ENCODE results near the gene VAV2. TPM values are rescaled to one million over a fixed set of nuclear protein-coding genes. Genes with fewer than 3 reads are reported as not detected.

The VAV2 gene
- total RNA-seq, 3 donors from 2014 or later (not counting 1 experiment from before 2014, with no cell fraction given), result 3.9 to 5.1 (median 4.8) TPM

DNA sequence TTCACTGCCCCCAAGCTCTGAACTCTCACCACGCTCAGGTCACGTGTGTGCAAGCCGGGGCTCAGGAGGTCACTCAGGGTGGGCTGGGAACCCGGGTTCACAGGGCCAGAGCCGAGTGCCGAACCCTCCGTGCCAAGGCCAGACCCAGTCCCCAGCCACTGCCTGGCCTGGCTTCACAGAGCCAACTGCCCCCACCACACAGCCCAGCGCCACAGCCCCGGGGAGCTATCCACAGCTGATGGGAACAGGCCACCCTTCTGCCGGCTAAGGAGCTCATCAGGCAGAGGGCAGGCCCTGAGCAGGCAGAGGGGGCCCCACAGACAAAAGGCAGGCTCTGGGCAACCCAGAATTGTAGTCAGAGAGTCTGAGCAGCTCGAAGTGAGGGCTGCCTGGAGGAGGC lies 117.0 kb downstream of the VAV2 start:
- intact Hi-C loops (cut with micrococcal nuclease), result no loop called here
- Histone ChIP-seq H3K36me3 (ENCODE audit: control insufficient read depth, insufficient read depth, low read length) (no peaks in the 10 kb centered on the region), H3K27ac (ENCODE audit: low read length) (no peak overlapping the region), H3K27me3 (ENCODE audit: control insufficient read depth, insufficient read depth, low read length) (no peaks in the 10 kb centered on the region), H3K9me3 (ENCODE audit: control insufficient read depth, insufficient read depth, low read length) (no peaks in the 10 kb centered on the region), H3K4me3 (ENCODE audit: low read length) (no peak overlapping the region), H3K4me1 (ENCODE audit: control insufficient read depth, insufficient read depth, low read length) (no peaks in the 10 kb centered on the region)
- TF ChIP-seq, protein P1, sequence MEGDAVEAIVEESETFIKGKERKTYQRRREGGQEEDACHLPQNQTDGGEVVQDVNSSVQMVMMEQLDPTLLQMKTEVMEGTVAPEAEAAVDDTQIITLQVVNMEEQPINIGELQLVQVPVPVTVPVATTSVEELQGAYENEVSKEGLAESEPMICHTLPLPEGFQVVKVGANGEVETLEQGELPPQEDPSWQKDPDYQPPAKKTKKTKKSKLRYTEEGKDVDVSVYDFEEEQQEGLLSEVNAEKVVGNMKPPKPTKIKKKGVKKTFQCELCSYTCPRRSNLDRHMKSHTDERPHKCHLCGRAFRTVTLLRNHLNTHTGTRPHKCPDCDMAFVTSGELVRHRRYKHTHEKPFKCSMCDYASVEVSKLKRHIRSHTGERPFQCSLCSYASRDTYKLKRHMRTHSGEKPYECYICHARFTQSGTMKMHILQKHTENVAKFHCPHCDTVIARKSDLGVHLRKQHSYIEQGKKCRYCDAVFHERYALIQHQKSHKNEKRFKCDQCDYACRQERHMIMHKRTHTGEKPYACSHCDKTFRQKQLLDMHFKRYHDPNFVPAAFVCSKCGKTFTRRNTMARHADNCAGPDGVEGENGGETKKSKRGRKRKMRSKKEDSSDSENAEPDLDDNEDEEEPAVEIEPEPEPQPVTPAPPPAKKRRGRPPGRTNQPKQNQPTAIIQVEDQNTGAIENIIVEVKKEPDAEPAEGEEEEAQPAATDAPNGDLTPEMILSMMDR (IDR thresholded peaks at IDR 0.05), result no peak
- no peak overlapping the region for H3K4me3 Mint-ChIP-seq
- WGBS (ENCODE audit: insufficient coverage), result 89% methylated on average over 11 of the region's 11 CpGs
- peaks cover under 1 to 3% of the 10 kb centered on the region in 2 donors for H3K27me3 Mint-ChIP-seq (ENCODE audit: low read depth in 2 of 2)
- peaks cover 1 to 3% of the 10 kb centered on the region in 2 donors for H3K4me1 Mint-ChIP-seq
- no peak for DNase-seq
- no peaks in the 10 kb centered on the region for H3K36me3 Mint-ChIP-seq
- no peak overlapping the region for H3K27ac Mint-ChIP-seq
- ATAC-seq, result no peak
- H3K9me3 Mint-ChIP-seq, result no peaks in the 10 kb centered on the region

DNA sequence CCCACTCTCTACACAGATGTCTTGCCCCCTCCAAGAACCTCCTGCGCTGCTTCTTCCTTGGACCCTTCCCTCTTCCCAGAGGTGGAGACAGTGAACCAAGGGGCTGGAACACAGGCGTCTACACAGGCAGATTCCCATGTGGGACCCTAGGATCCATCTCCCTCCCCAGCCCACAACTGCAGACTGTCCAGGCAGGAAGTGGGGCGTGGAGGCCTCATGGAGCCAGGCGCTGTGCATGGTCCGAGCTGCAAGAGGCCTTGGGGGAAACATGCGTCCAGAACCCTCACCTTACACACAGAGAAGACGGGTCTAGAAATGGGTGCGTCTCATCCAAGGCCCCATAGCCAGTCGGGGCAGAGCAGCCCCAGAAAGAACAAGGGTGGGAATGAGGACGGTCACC lies 117.5 kb downstream of the VAV2 start:
- intact Hi-C loops (cut with micrococcal nuclease), result no loop called here
- no peak overlapping the region for H3K27ac ChIP-seq (ENCODE audit: low read length)
- TF ChIP-seq, protein P1 (IDR thresholded peaks at IDR 0.05), result no peak
- H3K4me3 ChIP-seq (ENCODE audit: low read length), result no peak overlapping the region
- H3K27me3 Mint-ChIP-seq (ENCODE audit: low read depth in 2 of 2), result peaks cover 5 to 8% of the 10 kb centered on the region in 2 donors
- H3K4me1 ChIP-seq (ENCODE audit: control insufficient read depth, insufficient read depth, low read length), result no peaks in the 10 kb centered on the region
- H3K36me3 Mint-ChIP-seq, result no peaks in the 10 kb centered on the region
- H3K4me3 Mint-ChIP-seq, result no peak overlapping the region
- H3K27me3 ChIP-seq (ENCODE audit: control insufficient read depth, insufficient read depth, low read length), result no peaks in the 10 kb centered on the region
- H3K9me3 Mint-ChIP-seq, result no peaks in the 10 kb centered on the region
- 95% methylated on average over 10 of the region's 10 CpGs for WGBS (ENCODE audit: insufficient coverage)
- ATAC-seq (no peak), DNase-seq (no peak)
- H3K36me3 ChIP-seq (ENCODE audit: control insufficient read depth, insufficient read depth, low read length), result no peaks in the 10 kb centered on the region
- no peak overlapping the region for H3K27ac Mint-ChIP-seq
- H3K4me1 Mint-ChIP-seq, result peaks cover 6 to 8% of the 10 kb centered on the region in 2 donors
- H3K9me3 ChIP-seq (ENCODE audit: control insufficient read depth, insufficient read depth, low read length), result no peaks in the 10 kb centered on the region

DNA sequence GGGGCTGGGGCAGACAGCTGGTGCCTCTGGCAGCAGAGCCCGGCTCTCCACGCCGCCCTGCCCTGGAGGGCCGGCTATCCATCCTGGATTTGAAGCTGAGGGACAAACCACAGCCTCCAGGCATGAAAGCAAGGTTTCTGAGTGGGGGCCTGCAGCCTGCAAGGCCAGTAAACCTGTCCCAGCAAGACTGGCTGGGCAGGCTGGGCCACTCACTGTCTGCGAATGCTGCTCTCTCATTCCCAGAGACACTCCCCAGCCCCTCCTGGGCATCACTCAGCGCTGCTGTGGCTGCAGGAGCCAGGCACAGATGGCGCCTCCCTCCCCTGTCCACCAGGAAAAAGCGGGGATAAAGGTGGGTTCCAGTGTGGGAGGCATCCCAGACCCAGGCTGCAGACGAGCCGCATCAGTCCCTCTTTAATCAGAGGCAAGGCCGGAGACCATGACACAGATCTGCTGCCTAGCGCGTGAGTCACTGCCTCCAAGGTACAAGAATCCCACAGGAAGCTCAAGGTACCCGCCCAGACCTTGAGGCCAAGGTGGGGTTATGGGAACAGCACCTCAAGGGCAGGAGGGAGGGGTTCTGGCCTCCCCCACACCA lies 118.0 kb downstream of the VAV2 start:
- H3K27ac Mint-ChIP-seq, result no peak overlapping the region
- no peaks in the 10 kb centered on the region for H3K9me3 ChIP-seq (ENCODE audit: control insufficient read depth, insufficient read depth, low read length)
- peaks cover 7 to 12% of the 10 kb centered on the region in 2 donors for H3K27me3 Mint-ChIP-seq (ENCODE audit: low read depth in 2 of 2)
- no peaks in the 10 kb centered on the region for H3K4me1 ChIP-seq (ENCODE audit: control insufficient read depth, insufficient read depth, low read length)
- no peak overlapping the region for H3K27ac ChIP-seq (ENCODE audit: low read length)
- intact Hi-C loops (cut with micrococcal nuclease), result no loop called here
- WGBS (ENCODE audit: insufficient coverage), result 89% methylated on average over 14 of the region's 14 CpGs
- H3K36me3 Mint-ChIP-seq, result no peaks in the 10 kb centered on the region
- no peak overlapping the region for H3K4me3 Mint-ChIP-seq
- no peak overlapping the region for H3K4me3 ChIP-seq (ENCODE audit: low read length)
- H3K27me3 ChIP-seq (ENCODE audit: control insufficient read depth, insufficient read depth, low read length), result no peaks in the 10 kb centered on the region
- DNase-seq (no peak), ATAC-seq (no peak)
- no peaks in the 10 kb centered on the region for H3K36me3 ChIP-seq (ENCODE audit: control insufficient read depth, insufficient read depth, low read length)
- peaks cover 8 to 10% of the 10 kb centered on the region in 2 donors for H3K4me1 Mint-ChIP-seq
- no peaks in the 10 kb centered on the region for H3K9me3 Mint-ChIP-seq
- TF ChIP-seq, protein P1 (IDR thresholded peaks at IDR 0.05), result no peak

DNA sequence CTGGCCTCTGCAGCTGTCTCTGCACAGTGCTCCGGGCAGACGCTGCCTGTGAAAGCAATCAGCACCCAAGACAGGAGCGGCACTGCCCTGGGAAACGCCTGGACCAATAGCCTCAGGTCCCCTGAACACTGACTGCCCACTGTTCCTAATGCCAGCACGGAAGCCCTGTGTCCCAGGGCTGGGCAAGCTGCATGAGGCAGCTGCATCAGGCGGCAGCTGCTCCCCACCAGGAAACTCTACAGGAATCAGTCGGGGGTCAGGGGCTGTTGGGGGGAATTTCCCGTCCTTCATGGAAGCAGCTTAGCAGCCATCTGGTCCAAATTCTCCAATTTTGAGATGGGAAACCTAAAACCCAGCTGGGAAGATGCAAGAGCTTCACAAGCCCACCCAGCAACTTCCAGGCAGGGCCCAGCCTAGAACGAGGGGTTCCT lies 118.6 kb downstream of the VAV2 start:
- H3K36me3 ChIP-seq (ENCODE audit: control insufficient read depth, insufficient read depth, low read length), result no peaks in the 10 kb centered on the region
- peaks cover 8 to 10% of the 10 kb centered on the region in 2 donors for H3K4me1 Mint-ChIP-seq
- no peaks in the 10 kb centered on the region for H3K36me3 Mint-ChIP-seq
- no peak overlapping the region for H3K27ac ChIP-seq (ENCODE audit: low read length)
- 90% methylated on average over 9 of the region's 9 CpGs for WGBS (ENCODE audit: insufficient coverage)
- no peak overlapping the region for H3K4me3 ChIP-seq (ENCODE audit: low read length)
- H3K9me3 ChIP-seq (ENCODE audit: control insufficient read depth, insufficient read depth, low read length), result no peaks in the 10 kb centered on the region
- no peak for DNase-seq
- no peak for ATAC-seq
- H3K27ac Mint-ChIP-seq, result no peak overlapping the region
- H3K27me3 ChIP-seq (ENCODE audit: control insufficient read depth, insufficient read depth, low read length), result no peaks in the 10 kb centered on the region
- no peaks in the 10 kb centered on the region for H3K4me1 ChIP-seq (ENCODE audit: control insufficient read depth, insufficient read depth, low read length)
- TF ChIP-seq, protein P1 (IDR thresholded peaks at IDR 0.05), result no peak
- peaks cover 7 to 12% of the 10 kb centered on the region in 2 donors for H3K27me3 Mint-ChIP-seq (ENCODE audit: low read depth in 2 of 2)
- no peaks in the 10 kb centered on the region for H3K9me3 Mint-ChIP-seq
- intact Hi-C loops (cut with micrococcal nuclease), result no loop called here
- no peak overlapping the region for H3K4me3 Mint-ChIP-seq
